D721Med (cell line): ENCODE results near the gene BCORL1.

Experiments used
- DNase-seq: peaks from one replicate; pipeline ENCODE4 v3.0.0; 2011; ENCODE audit warnings: low spot score; ENCODE audit not compliant: insufficient read length
- FAIRE-seq: peaks from 2 replicates; lab custom pipeline; 2011; peaks lifted over from hg19 to GRCh38; lab: Jason Lieb, UNC
- CTCF ChIP-seq: IDR thresholded peaks from 2 replicates; pipeline ENCODE4 v1.5.1; 2012; ENCODE audit warnings: mild to moderate bottlenecking, control low read depth; ENCODE audit not compliant: insufficient read depth; ENCODE audit errors: missing control alignments

The BCORL1 gene

GRCh38 chrX:130024127-130024526 is 41.7 kb downstream of the BCORL1 start:
- FAIRE-seq (no peak), DNase-seq (no peak)
- no peak for TF ChIP-seq CTCF

- TF ChIP-seq CTCF: no peak
- DNase-seq (no peak), FAIRE-seq (no peak)
Observed at GRCh38 chrX:130025256-130025655, 42.8 kb downstream of the BCORL1 start.

GRCh38 chrX:130027569-130027968 is 45.1 kb downstream of the BCORL1 start:
- FAIRE-seq (no peak), DNase-seq (no peak)
- no peak for TF ChIP-seq CTCF

DNA sequence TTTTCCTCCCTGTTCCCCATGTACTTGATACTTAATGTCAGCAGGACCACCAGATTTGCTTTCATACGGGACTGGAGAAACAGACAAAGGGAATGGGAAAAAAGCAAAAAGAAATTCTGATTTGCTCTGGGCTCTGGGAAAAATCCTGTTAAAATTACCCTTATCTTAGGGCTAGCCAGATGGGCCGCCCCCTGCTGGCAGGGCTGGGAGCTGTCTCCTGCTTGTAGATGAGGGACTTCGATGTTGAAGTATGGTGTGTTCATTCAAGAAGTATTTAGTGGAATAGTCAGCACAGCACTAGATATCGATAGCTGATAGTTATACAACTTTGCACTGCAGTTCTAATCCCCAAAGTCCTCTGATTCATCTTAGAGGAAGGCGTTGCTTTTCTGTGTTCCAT is 45.8 kb downstream of the BCORL1 start:
- DNase-seq (no peak), FAIRE-seq (no peak)
- peak; percentile 57 for TF ChIP-seq CTCF

DNA sequence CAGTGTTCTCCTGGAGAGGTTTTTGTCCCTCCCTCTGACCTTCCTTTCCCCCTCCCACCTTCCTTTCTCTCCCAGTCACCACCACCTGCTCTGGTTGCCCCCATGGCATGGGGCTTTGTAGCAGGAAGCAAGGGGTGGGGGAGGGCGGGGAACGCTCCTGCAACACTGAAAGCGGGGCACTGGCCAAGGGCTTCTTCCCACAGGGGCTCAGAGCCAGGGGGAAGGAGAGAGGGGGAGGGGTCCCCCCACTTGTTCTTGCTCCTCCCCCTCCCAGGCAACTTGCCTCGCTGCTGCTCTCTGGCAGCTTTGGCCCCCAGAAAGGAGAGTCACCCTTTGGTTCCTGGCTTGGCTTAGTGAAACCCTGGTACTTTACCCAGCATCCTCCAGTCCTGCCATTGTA is 48.4 kb downstream of the BCORL1 start:
- no peak for DNase-seq
- FAIRE-seq: no peak
- no peak for TF ChIP-seq CTCF

- FAIRE-seq: no peak
Observed at GRCh38 chrX:130032552-130032951, 50.1 kb downstream of the BCORL1 start.

DNA sequence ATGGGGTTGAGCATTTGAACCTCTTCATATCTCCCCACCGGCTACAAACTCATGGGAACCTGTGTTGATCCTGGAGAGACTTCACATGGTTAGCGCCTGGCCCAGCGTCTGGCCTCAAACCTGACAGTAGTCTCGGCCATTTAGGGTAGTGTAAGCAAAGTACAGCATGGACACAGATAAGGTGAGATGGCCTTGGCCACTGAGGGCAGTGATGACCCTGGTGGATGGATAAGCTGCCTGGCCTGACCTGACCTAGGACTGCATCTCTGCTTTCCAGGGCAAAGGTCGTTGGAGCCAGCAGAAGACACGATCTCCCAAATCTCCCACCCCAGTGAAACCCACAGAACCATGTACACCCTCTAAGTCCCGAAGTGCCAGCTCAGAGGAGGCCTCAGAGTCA is 51.7 kb downstream of the BCORL1 start:
- DNase-seq (no peak), FAIRE-seq (no peak)
- no peak for TF ChIP-seq CTCF

More at GRCh38 chrX:130032552-130032951, 50.1 kb downstream of the BCORL1 start:
- no peak for DNase-seq
- TF ChIP-seq CTCF: no peak
